K562 (cell line): ENCODE results near the gene ACTN1. TPM values are rescaled to one million over a fixed set of nuclear protein-coding genes. Genes with fewer than 3 reads are reported as not detected.
A peak's percentile ranks its signal among the peaks of the same experiment; 100 is the strongest.

Source experiments
- CBX3 ChIP-seq, 2 experiments: IDR thresholded peaks; 1 replicate in 1 of 2; 2 replicates in 1 of 2; pipeline ENCODE4 v1.6.1; 2012; ENCODE audit warnings: inconsistent platforms in 2 of 2, low read length in 2 of 2, borderline replicate concordance in 1 of 2, control low read depth in 1 of 2
- CEBPG ChIP-seq, 3 experiments: fragments of 200-800 bp in 1 of 3; sonication (Bioruptor generic) in 1 of 3; sonication (generic) in 1 of 3; formaldehyde crosslinking in 1 of 3; IDR thresholded peaks in 2 of 3; conservative IDR thresholded peaks in 1 of 3; 2 replicates each; pipeline versions ENCODE4 v1.6.1 to v1.8.0; 2016 to 2022; ENCODE audit warnings: missing compliant biosample characterization in 2 of 3, missing genetic modification characterization in 2 of 3, mild to moderate bottlenecking in 1 of 3, missing genetic modification reagents in 1 of 3
- HDAC2 ChIP-seq: fragments of 450-650 bp; IDR thresholded peaks from 2 replicates; pipeline ENCODE4 v1.6.1; 2016; ENCODE audit warnings: mild to moderate bottlenecking
- IFI16 ChIP-seq: fragments of 250-450 bp; sonication (Bioruptor Pico); IDR thresholded peaks from 2 replicates; pipeline ENCODE4 v2.1.2; 2022; ENCODE audit warnings: mild to moderate bottlenecking, inconsistent platforms
- MNT ChIP-seq, 2 experiments: fragments of 450-650 bp; conservative IDR thresholded peaks; 2 replicates each; pipeline ENCODE4 v1.6.1; 2017; ENCODE audit warnings: mild to moderate bottlenecking in 2 of 2, moderate library complexity in 2 of 2
- NFXL1 ChIP-seq: fragments of 450-650 bp; formaldehyde crosslinking; IDR thresholded peaks from 2 replicates; pipeline ENCODE4 v1.4.0; 2021; ENCODE audit warnings: mild to moderate bottlenecking
- THRAP3 ChIP-seq: fragments of 450-650 bp; IDR thresholded peaks from 2 replicates; pipeline ENCODE4 v1.6.1; 2016; ENCODE audit warnings: mild to moderate bottlenecking, inconsistent platforms, borderline replicate concordance
- TSC22D4 ChIP-seq: fragments of 450-650 bp; IDR thresholded peaks from 2 replicates; pipeline ENCODE4 v1.6.1; 2016; ENCODE audit warnings: missing genetic modification characterization, missing biosample characterization, control low read depth
- XRCC4 ChIP-seq: IDR thresholded peaks from one replicate; pipeline ENCODE4 v1.6.1; 2011; ENCODE audit not compliant: insufficient read depth, insufficient read length; ENCODE audit errors: extremely low read depth
- ZNF280A ChIP-seq: fragments of 450-650 bp; IDR thresholded peaks from 2 replicates; pipeline ENCODE4 v1.6.1; 2018; ENCODE audit warnings: mild to moderate bottlenecking, low read depth; ENCODE audit not compliant: partially characterized antibody
- polyA plus RNA-seq, 8 experiments: library from polyadenylated mRNA; depleted of rRNA in 4 of 8; stranded (reverse) in 5 of 8; unstranded in 3 of 8; fragments of >200 nt; fragmentation: Nextera tagmentation in 2 of 8; fragmentation: Illumina TruSeq in 1 of 8; extraction: Ambion mirVana in 2 of 8; extraction: Trizol in 1 of 8; gene quantifications; 2 replicates each; pipeline versions ENCODE4 v1.2.1 to v1.2.3, GENCODE V29; 2011 to 2014; ENCODE audit warnings: inconsistent platforms in 1 of 8, missing spikeins in 1 of 8
- total RNA-seq, 7 experiments: library from RNA; depleted of rRNA in 6 of 7; stranded (reverse); fragments of >200 nt in 6 of 7; fragmentation: Illumina TruSeq in 2 of 7; extraction: Trizol in 2 of 7; gene quantifications; 2 replicates each; pipeline versions ENCODE4 v1.2.1 to v1.2.3, GENCODE V29; 2011 to 2021; ENCODE audit warnings: low replicate concordance in 1 of 7
- TF ChIP-seq, protein P1 (sequence below): fragments of 250-450 bp; sonication (Bioruptor Pico); IDR thresholded peaks from 2 replicates; pipeline ENCODE4 v1.5.0; 2020; ENCODE audit warnings: mild to moderate bottlenecking, borderline replicate concordance
- TF ChIP-seq, protein P2 (sequence below): fragments of 250-450 bp; sonication (Bioruptor Pico); IDR thresholded peaks from 2 replicates; pipeline ENCODE4 v1.4.0; 2020
- TF ChIP-seq, protein P3 (sequence below): fragments of 450-650 bp; formaldehyde crosslinking; IDR thresholded peaks from 2 replicates; pipeline ENCODE4 v1.4.0; 2022; ENCODE audit warnings: missing genetic modification characterization

ACTN1 gene
- total and polyA plus RNA-seq, 9 of the 15 experiments (the other 6 are each of a cell fraction or from before 2014, with no cell fraction given), result 2.2 to 67.7 (median 34.5) TPM

- TF ChIP-seq, protein P1, sequence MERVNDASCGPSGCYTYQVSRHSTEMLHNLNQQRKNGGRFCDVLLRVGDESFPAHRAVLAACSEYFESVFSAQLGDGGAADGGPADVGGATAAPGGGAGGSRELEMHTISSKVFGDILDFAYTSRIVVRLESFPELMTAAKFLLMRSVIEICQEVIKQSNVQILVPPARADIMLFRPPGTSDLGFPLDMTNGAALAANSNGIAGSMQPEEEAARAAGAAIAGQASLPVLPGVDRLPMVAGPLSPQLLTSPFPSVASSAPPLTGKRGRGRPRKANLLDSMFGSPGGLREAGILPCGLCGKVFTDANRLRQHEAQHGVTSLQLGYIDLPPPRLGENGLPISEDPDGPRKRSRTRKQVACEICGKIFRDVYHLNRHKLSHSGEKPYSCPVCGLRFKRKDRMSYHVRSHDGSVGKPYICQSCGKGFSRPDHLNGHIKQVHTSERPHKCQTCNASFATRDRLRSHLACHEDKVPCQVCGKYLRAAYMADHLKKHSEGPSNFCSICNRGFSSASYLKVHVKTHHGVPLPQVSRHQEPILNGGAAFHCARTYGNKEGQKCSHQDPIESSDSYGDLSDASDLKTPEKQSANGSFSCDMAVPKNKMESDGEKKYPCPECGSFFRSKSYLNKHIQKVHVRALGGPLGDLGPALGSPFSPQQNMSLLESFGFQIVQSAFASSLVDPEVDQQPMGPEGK (CRISPR knock-in tag), result no peak
- no peak for TF ChIP-seq THRAP3
- TF ChIP-seq, protein P2, sequence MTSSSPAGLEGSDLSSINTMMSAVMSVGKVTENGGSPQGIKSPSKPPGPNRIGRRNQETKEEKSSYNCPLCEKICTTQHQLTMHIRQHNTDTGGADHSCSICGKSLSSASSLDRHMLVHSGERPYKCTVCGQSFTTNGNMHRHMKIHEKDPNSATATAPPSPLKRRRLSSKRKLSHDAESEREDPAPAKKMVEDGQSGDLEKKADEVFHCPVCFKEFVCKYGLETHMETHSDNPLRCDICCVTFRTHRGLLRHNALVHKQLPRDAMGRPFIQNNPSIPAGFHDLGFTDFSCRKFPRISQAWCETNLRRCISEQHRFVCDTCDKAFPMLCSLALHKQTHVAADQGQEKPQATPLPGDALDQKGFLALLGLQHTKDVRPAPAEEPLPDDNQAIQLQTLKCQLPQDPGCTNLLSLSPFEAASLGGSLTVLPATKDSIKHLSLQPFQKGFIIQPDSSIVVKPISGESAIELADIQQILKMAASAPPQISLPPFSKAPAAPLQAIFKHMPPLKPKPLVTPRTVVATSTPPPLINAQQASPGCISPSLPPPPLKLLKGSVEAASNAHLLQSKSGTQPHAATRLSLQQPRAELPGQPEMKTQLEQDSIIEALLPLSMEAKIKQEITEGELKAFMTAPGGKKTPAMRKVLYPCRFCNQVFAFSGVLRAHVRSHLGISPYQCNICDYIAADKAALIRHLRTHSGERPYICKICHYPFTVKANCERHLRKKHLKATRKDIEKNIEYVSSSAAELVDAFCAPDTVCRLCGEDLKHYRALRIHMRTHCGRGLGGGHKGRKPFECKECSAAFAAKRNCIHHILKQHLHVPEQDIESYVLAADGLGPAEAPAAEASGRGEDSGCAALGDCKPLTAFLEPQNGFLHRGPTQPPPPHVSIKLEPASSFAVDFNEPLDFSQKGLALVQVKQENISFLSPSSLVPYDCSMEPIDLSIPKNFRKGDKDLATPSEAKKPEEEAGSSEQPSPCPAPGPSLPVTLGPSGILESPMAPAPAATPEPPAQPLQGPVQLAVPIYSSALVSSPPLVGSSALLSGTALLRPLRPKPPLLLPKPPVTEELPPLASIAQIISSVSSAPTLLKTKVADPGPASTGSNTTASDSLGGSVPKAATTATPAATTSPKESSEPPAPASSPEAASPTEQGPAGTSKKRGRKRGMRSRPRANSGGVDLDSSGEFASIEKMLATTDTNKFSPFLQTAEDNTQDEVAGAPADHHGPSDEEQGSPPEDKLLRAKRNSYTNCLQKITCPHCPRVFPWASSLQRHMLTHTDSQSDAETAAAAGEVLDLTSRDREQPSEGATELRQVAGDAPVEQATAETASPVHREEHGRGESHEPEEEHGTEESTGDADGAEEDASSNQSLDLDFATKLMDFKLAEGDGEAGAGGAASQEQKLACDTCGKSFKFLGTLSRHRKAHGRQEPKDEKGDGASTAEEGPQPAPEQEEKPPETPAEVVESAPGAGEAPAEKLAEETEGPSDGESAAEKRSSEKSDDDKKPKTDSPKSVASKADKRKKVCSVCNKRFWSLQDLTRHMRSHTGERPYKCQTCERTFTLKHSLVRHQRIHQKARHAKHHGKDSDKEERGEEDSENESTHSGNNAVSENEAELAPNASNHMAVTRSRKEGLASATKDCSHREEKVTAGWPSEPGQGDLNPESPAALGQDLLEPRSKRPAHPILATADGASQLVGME (CRISPR knock-in tag), result no peak
- no peak for TF ChIP-seq IFI16 (CRISPR knock-in tag)
- no peak for TF ChIP-seq ZNF280A
- TF ChIP-seq CBX3 (IDR thresholded peaks at IDR 0.05; ENCODE audit: borderline replicate concordance in 1 of 2, low read length in 2 of 2), result peak in 1 of 2 experiments; percentile 93; a peak in 2 of 3 replicates
- TF ChIP-seq TSC22D4 (tag), result no peak
- no peak for TF ChIP-seq HDAC2
- TF ChIP-seq, protein P3, sequence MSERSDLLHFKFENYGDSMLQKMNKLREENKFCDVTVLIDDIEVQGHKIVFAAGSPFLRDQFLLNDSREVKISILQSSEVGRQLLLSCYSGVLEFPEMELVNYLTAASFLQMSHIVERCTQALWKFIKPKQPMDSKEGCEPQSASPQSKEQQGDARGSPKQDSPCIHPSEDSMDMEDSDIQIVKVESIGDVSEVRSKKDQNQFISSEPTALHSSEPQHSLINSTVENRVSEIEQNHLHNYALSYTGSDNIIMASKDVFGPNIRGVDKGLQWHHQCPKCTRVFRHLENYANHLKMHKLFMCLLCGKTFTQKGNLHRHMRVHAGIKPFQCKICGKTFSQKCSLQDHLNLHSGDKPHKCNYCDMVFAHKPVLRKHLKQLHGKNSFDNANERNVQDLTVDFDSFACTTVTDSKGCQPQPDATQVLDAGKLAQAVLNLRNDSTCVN (CRISPR knock-in tag), result no peak
- TF ChIP-seq NFXL1 (CRISPR knock-in tag), result no peak
- no peak for TF ChIP-seq XRCC4
- TF ChIP-seq CEBPG (CRISPR knock-in tag; IDR thresholded peaks at IDR 0.05), result no peak
- no peak for TF ChIP-seq CEBPG (tag; conservative IDR thresholded peaks at IDR 0.05 in 1 of 2, IDR thresholded peaks at IDR 0.05 in 1 of 2)
- TF ChIP-seq MNT (conservative IDR thresholded peaks at IDR 0.05), result peak; percentile 42 to 68; a peak in 1 of 4 replicates
These were observed 154.4 kb downstream of the ACTN1 start (continued) for GRCh38 chr14:68824517-68825347.
